ENCODE results near the gene MANSC4. TPM values are rescaled to one million over a fixed set of nuclear protein-coding genes. Genes with fewer than 3 reads are reported as not detected.
A peak's percentile ranks its signal among the peaks of the same experiment; 100 is the strongest.

Gene MANSC4
- total and polyA plus RNA-seq, 2 of the 13 experiments (the other 11 are each of a cell fraction or from before 2014, with no cell fraction given): not detected

DNA sequence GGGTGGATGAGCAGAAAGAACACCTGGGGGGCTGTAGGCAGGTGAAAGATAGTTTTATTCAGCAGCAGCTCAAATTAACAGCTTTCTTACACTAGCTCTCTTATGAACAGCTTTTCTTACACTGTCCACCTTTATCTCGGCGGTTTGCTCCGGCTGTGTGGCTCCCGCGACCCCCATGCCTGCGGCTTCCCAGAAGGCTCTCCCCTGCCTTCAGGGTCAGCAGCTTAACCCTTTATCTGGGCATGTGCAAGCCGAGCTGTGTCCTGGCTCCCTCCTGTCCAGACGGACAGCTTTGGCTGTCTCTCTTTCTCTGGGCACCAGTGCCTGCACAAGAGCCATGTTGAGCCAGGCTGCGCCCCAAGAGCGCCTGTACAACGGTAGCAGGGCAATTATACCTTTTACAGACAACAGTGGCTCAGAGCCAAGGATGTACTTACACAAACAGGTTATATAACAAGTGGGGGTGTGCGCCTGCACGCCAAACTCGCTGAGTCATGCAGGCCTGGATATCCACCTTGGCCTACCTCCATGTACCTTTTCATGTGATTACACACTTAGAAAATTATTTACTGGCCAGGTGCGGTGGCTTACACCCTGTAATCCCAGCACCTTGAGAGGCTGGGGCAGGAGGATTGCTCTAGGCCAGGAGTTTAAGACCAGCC lies 28.5 kb downstream of the MANSC4 start (continued):
- no peak for TF ChIP-seq SOX13 (IDR thresholded peaks at IDR 0.05)
- peak in 1 of 2 experiments; percentile 26; a peak in 1 of 4 replicates for TF ChIP-seq SOX13 (CRISPR knock-in tag; conservative IDR thresholded peaks at IDR 0.05 in 1 of 2, IDR thresholded peaks at IDR 0.05 in 1 of 2)
- no peak for TF ChIP-seq EEA1 (CRISPR knock-in tag; IDR thresholded peaks at IDR 0.05; ENCODE audit: borderline replicate concordance)
- TF ChIP-seq HOXA3 (CRISPR knock-in tag; IDR thresholded peaks at IDR 0.05): peak; percentile 20; the same call in 1 of the 2 replicates
- TF ChIP-seq, protein P1, sequence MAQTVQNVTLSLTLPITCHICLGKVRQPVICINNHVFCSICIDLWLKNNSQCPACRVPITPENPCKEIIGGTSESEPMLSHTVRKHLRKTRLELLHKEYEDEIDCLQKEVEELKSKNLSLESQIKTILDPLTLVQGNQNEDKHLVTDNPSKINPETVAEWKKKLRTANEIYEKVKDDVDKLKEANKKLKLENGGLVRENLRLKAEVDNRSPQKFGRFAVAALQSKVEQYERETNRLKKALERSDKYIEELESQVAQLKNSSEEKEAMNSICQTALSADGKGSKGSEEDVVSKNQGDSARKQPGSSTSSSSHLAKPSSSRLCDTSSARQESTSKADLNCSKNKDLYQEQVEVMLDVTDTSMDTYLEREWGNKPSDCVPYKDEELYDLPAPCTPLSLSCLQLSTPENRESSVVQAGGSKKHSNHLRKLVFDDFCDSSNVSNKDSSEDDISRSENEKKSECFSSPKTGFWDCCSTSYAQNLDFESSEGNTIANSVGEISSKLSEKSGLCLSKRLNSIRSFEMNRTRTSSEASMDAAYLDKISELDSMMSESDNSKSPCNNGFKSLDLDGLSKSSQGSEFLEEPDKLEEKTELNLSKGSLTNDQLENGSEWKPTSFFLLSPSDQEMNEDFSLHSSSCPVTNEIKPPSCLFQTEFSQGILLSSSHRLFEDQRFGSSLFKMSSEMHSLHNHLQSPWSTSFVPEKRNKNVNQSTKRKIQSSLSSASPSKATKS (CRISPR knock-in tag; IDR thresholded peaks at IDR 0.05): no peak
- no peak for TF ChIP-seq GZF1 (CRISPR knock-in tag; IDR thresholded peaks at IDR 0.05)
- TF ChIP-seq ZNF260 (CRISPR knock-in tag; IDR thresholded peaks at IDR 0.05; ENCODE audit: borderline replicate concordance, low read depth): no peak
- TF ChIP-seq ZBTB38 (CRISPR knock-in tag; IDR thresholded peaks at IDR 0.05): peak; percentile 66; the same call in 1 of the 2 replicates
- TF ChIP-seq SOX5 (CRISPR knock-in tag; IDR thresholded peaks at IDR 0.05; ENCODE audit: borderline replicate concordance): peak; percentile 11; the same call in 1 of the 2 replicates
- TF ChIP-seq MAFK (conservative IDR thresholded peaks at IDR 0.05 in 1 of 2, IDR thresholded peaks at IDR 0.05 in 1 of 2; ENCODE audit: low read length in 2 of 2): peak in 1 of 2 experiments; percentile 25; a peak in 1 of 4 replicates
- TF ChIP-seq NR2F2 (IDR thresholded peaks at IDR 0.05; ENCODE audit: borderline replicate concordance, low read depth): no peak
- TF ChIP-seq MED13 (CRISPR knock-in tag; IDR thresholded peaks at IDR 0.05): no peak
- TF ChIP-seq, protein P2, sequence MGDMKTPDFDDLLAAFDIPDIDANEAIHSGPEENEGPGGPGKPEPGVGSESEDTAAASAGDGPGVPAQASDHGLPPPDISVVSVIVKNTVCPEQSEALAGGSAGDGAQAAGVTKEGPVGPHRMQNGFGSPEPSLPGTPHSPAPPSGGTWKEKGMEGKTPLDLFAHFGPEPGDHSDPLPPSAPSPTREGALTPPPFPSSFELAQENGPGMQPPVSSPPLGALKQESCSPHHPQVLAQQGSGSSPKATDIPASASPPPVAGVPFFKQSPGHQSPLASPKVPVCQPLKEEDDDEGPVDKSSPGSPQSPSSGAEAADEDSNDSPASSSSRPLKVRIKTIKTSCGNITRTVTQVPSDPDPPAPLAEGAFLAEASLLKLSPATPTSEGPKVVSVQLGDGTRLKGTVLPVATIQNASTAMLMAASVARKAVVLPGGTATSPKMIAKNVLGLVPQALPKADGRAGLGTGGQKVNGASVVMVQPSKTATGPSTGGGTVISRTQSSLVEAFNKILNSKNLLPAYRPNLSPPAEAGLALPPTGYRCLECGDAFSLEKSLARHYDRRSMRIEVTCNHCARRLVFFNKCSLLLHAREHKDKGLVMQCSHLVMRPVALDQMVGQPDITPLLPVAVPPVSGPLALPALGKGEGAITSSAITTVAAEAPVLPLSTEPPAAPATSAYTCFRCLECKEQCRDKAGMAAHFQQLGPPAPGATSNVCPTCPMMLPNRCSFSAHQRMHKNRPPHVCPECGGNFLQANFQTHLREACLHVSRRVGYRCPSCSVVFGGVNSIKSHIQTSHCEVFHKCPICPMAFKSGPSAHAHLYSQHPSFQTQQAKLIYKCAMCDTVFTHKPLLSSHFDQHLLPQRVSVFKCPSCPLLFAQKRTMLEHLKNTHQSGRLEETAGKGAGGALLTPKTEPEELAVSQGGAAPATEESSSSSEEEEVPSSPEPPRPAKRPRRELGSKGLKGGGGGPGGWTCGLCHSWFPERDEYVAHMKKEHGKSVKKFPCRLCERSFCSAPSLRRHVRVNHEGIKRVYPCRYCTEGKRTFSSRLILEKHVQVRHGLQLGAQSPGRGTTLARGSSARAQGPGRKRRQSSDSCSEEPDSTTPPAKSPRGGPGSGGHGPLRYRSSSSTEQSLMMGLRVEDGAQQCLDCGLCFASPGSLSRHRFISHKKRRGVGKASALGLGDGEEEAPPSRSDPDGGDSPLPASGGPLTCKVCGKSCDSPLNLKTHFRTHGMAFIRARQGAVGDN (CRISPR knock-in tag; IDR thresholded peaks at IDR 0.05): peak; percentile 47
- 0 out of 2 replicates have a peak, but pooled peaks have one; percentile 24 for TF ChIP-seq NFE2L1 (CRISPR knock-in tag; IDR thresholded peaks at IDR 0.05; ENCODE audit: borderline replicate concordance)
